Heart right ventricle (tissue), 16 donors: Measurements from ENCODE around the gene NFAM1. TPM values are rescaled to one million over a fixed set of nuclear protein-coding genes. Genes with fewer than 3 reads are reported as not detected.
A peak's percentile ranks its signal among the peaks of the same experiment; 100 is the strongest.

ENCODE experiments used
- ATAC-seq, 8 donors: fragments of 200-7000 bp; cut with Tn5 transposase; one replicate each; pipeline ENCODE4 v1.9.1; 2020; ENCODE audit warnings: mild to moderate bottlenecking in 8 of 8, moderate library complexity in 8 of 8, moderate number of reproducible peaks in 1 of 8
- DNase-seq, 2 donors: peaks; one replicate each; pipeline ENCODE4 v3.0.0-alpha.2; 2020
- H3K27ac ChIP-seq, 10 donors: fragments of 200-600 bp; sonication (generic) in 2 of 10; one replicate each; pipeline versions ENCODE4 v1.5.0 to v1.8.0; 2020 to 2022; ENCODE audit warnings: mild to moderate bottlenecking in 3 of 10
- H3K27me3 ChIP-seq, 7 donors: fragments of 200-600 bp; one replicate each; pipeline ENCODE4 v1.8.0; 2021 to 2022; ENCODE audit warnings: mild to moderate bottlenecking in 2 of 7
- H3K36me3 ChIP-seq, 9 donors: fragments of 200-600 bp; sonication (generic) in 1 of 9; one replicate each; pipeline versions ENCODE4 v1.5.0 to v1.8.0; 2020 to 2022; ENCODE audit warnings: mild to moderate bottlenecking in 2 of 9
- H3K4me1 ChIP-seq, 9 donors: fragments of 200-600 bp; sonication (generic) in 1 of 9; one replicate each; pipeline versions ENCODE4 v1.5.0 to v1.8.0; 2020 to 2022; ENCODE audit warnings: mild to moderate bottlenecking in 4 of 9
- H3K4me3 ChIP-seq, 10 donors: fragments of 200-600 bp; sonication (generic) in 2 of 10; one replicate each; pipeline versions ENCODE4 v1.5.0 to v1.8.0; 2020 to 2022; ENCODE audit warnings: mild to moderate bottlenecking in 7 of 10, moderate library complexity in 2 of 10
- H3K9me3 ChIP-seq, 11 donors: fragments of 200-600 bp in 10 of 11; sonication (generic) in 2 of 11; one replicate each; pipeline versions ENCODE4 v1.5.0 to v1.8.0; 2013 to 2022; ENCODE audit warnings: mild to moderate bottlenecking in 2 of 11, control low read depth in 1 of 11, moderate library complexity in 1 of 11
- CTCF ChIP-seq, 9 donors: fragments of 200-600 bp; sonication (generic) in 2 of 9; IDR thresholded peaks; one replicate each; pipeline versions ENCODE4 v1.5.0 to v1.8.0; 2021 to 2022; ENCODE audit warnings: antibody characterized with exemption in 9 of 9, mild to moderate bottlenecking in 5 of 9, moderate library complexity in 1 of 9
- WGBS, 2 donors: extraction: QIAGEN DNeasy Blood & Tissue Kit; methylation state at CpG; one replicate each; pipeline ENCODE4 v1.1.7; 2013; ENCODE audit warnings: inconsistent platforms in 1 of 2; 5-methylcytosine and 5-hydroxymethylcytosine counted together
- intact Hi-C, 10 donors: fragments of 100-400 bp; cut with DNase I; formaldehyde crosslinking; loops; one replicate each; pipeline versions ENCODE4 v1.11.1 to v1.14.2; 2022
- polyA plus RNA-seq, 2 donors: library from polyadenylated mRNA; stranded (reverse); fragments of 200-250 nt; gene quantifications; one replicate each; pipeline ENCODE4 v1.2.3, GENCODE V29; 2013
- total RNA-seq, 10 donors: library from RNA; stranded (reverse); fragmentation: NEBNext Ultra II Directional in 3 of 10; extraction: Animal tissue kit (Norgen Biotek cat#: 25700) in 3 of 10; gene quantifications; one replicate each; pipeline versions ENCODE4 v1.2.1 to v1.2.4, GENCODE V29; 2021 to 2023
- donor health status: Arrhythmogenic right ventricular cardiomyopathy.
- donor health status: ischemic (EF 13 %, LVEDD 7.1; RV severe dilation, severe dysfunction).
- donor health status: healthy with polysubstance abuse.
- donor health status: DM: no; HTN: yes; CAD: no.
- donor health status: DM: no; HTN: no; CAD: no.
- donor health status: ischemic (EF 25% LVEDD 6.9; RV normal size, moderate dysfunction).
- donor health status: ischemic (EF 25% LVEDD 5.7; RV mildly dilated, moderate dysfunction).
- donor health status: healthy.
- donor health status: DM: yes; HTN: yes; CAD: no.
- donor health status: Ischemic cardiomyopathy.
- donor health status: ischemic (EF 35%, LVEDD 5.7; RV mildly dilated, moderate dysfunction).
- donor health status: nonischemic (EF 11% LVEDD 7.7; RV severe dilation, severe dysfunction).
- donor health status: DM: yes; HTN: yes; CAD: no.
- donor health status: PGD.
- donor health status: ischemic (EF 29% LVEDD 5.4; RV normal size, mild dysfunction).
- donor health status: nonischemic (EF 23%, LVEDD 6.1; RV moderate dilation, normal function).

NFAM1 gene
- total and polyA plus RNA-seq, 12 donors: 0.38 to 6.4 (median 1.4) TPM

- no peak overlapping the region for H3K4me3 ChIP-seq
- peaks cover 0 to 4% (median 0%) of the 10 kb centered on the region in 7 donors for H3K27me3 ChIP-seq
- intact Hi-C loops: loop anchor here in 2 of 10 donors (10.0 kb wide), 2 partner anchors 64 to 74 kb away; no protein-coding TSS in a partner anchor
- WGBS, 2 donors: 75 to 83% methylated on average over 7 of the region's 7 CpGs
- H3K36me3 ChIP-seq: peaks cover 0 to 15% (median 0%) of the 10 kb centered on the region in 9 donors
- ATAC-seq (peak in 1 of 8 donors; percentile 6), DNase-seq (no peak)
- TF ChIP-seq CTCF (IDR thresholded peaks at IDR 0.05): no peak
- no peaks in the 10 kb centered on the region for H3K4me1 ChIP-seq
- no peak overlapping the region for H3K27ac ChIP-seq
- H3K9me3 ChIP-seq: no peaks in the 10 kb centered on the region
These were observed 43.1 kb downstream of the NFAM1 start for GRCh38 chr22:42389143-42389542.

- 83 to 85% methylated on average over 15 of the region's 15 CpGs for WGBS, 2 donors
- DNase-seq: no peak
- Histone ChIP-seq H3K27me3 (peaks cover 0 to 4% (median 0%) of the 10 kb centered on the region in 7 donors), H3K9me3 (no peaks in the 10 kb centered on the region), H3K36me3 (peaks cover 0 to 15% (median 0%) of the 10 kb centered on the region in 9 donors), H3K4me1 (no peaks in the 10 kb centered on the region), H3K4me3 (no peak overlapping the region), H3K27ac (no peak overlapping the region)
- TF ChIP-seq CTCF (IDR thresholded peaks at IDR 0.05): no peak
- intact Hi-C loops: loop anchor here in 2 of 10 donors (10.0 kb wide), 2 partner anchors 63 to 73 kb away; no protein-coding TSS in a partner anchor
- no peak for ATAC-seq
These were observed 43.9 kb downstream of the NFAM1 start for GRCh38 chr22:42388130-42388797.

- TF ChIP-seq CTCF (IDR thresholded peaks at IDR 0.05): no peak
- intact Hi-C loops: loop anchor here in 2 of 10 donors (10.0 kb wide), 2 partner anchors 63 to 73 kb away; no protein-coding TSS in a partner anchor
- Histone ChIP-seq H3K9me3 (no peaks in the 10 kb centered on the region), H3K27me3 (peaks cover 0 to 4% (median 0%) of the 10 kb centered on the region in 7 donors), H3K27ac (no peak overlapping the region), H3K36me3 (peaks cover 0 to 15% (median 0%) of the 10 kb centered on the region in 9 donors), H3K4me3 (no peak overlapping the region), H3K4me1 (no peaks in the 10 kb centered on the region)
- ATAC-seq (no peak), DNase-seq (no peak)
- 77 to 83% methylated on average over 6 of the region's 6 CpGs for WGBS, 2 donors
These were observed 44.6 kb downstream of the NFAM1 start for GRCh38 chr22:42387631-42388030.

GRCh38 chr22:42385696-42386095 is 46.5 kb downstream of the NFAM1 start:
- peaks cover 0 to 15% (median 0%) of the 10 kb centered on the region in 9 donors for H3K36me3 ChIP-seq
- intact Hi-C loops: loop anchor here in 2 of 10 donors (10.0 kb wide), 2 partner anchors 61 to 71 kb away; no protein-coding TSS in a partner anchor
- no peak for DNase-seq
- no peaks in the 10 kb centered on the region for H3K9me3 ChIP-seq
- no peak overlapping the region for H3K27ac ChIP-seq
- no peaks in the 10 kb centered on the region for H3K4me1 ChIP-seq
- H3K4me3 ChIP-seq: no peak overlapping the region
- H3K27me3 ChIP-seq: peaks cover 0 to 10% (median 0%) of the 10 kb centered on the region in 7 donors
- TF ChIP-seq CTCF (IDR thresholded peaks at IDR 0.05): no peak
- no peak for ATAC-seq
- 86 to 92% methylated on average over 8 of the region's 8 CpGs for WGBS, 2 donors
